HepG2 (cell line): Measurements from ENCODE around the gene LZTR1. TPM values are rescaled to one million over a fixed set of nuclear protein-coding genes. Genes with fewer than 3 reads are reported as not detected.
A peak's percentile ranks its signal among the peaks of the same experiment; 100 is the strongest.

ENCODE experiments used
- ATRX ChIP-seq: sonication (generic); formaldehyde crosslinking; IDR thresholded peaks from 2 replicates; pipeline ENCODE4 v1.4.0; 2020; ENCODE audit warnings: missing genetic modification reagents, borderline replicate concordance
- GATA4 ChIP-seq: sonication (generic); IDR thresholded peaks from 2 replicates; pipeline ENCODE4 v1.6.1; 2016; ENCODE audit warnings: antibody characterized with exemption, low read depth, borderline replicate concordance
- MXD4 ChIP-seq: IDR thresholded peaks from 2 replicates; pipeline ENCODE4 v1.6.1; 2016; ENCODE audit warnings: mild to moderate bottlenecking, missing biosample characterization, missing genetic modification reagents
- SAP130 ChIP-seq: IDR thresholded peaks from 2 replicates; pipeline ENCODE4 v1.6.1; 2016; ENCODE audit warnings: low read depth
- ZBTB20 ChIP-seq: sonication (generic); formaldehyde crosslinking; IDR thresholded peaks from 2 replicates; pipeline ENCODE4 v1.8.1; 2023; ENCODE audit warnings: missing genetic modification reagents, low read depth, mild to moderate bottlenecking, borderline replicate concordance
- ZNF12 ChIP-seq: sonication (generic); formaldehyde crosslinking; IDR thresholded peaks from 2 replicates; pipeline ENCODE4 v1.5.0; 2020; ENCODE audit warnings: missing genetic modification reagents
- ZNF3 ChIP-seq: IDR thresholded peaks from 2 replicates; pipeline ENCODE4 v1.7.0; 2017; ENCODE audit warnings: inconsistent platforms
- ZNF317 ChIP-seq: sonication (generic); formaldehyde crosslinking; IDR thresholded peaks from 2 replicates; pipeline ENCODE4 v1.5.0; 2020; ENCODE audit warnings: mild to moderate bottlenecking, missing genetic modification reagents
- ZNF569 ChIP-seq: sonication (generic); formaldehyde crosslinking; IDR thresholded peaks from 2 replicates; pipeline ENCODE4 v1.5.0; 2020; ENCODE audit warnings: mild to moderate bottlenecking, missing genetic modification reagents, moderate library complexity, borderline replicate concordance
- ZNF589 ChIP-seq: sonication (generic); formaldehyde crosslinking; conservative IDR thresholded peaks from 2 replicates; pipeline ENCODE4 v1.8.0; 2022; ENCODE audit warnings: mild to moderate bottlenecking, moderate library complexity, missing genetic modification reagents
- ZNF605 ChIP-seq: sonication (generic); formaldehyde crosslinking; IDR thresholded peaks from 2 replicates; pipeline ENCODE4 v1.8.0; 2022; ENCODE audit warnings: mild to moderate bottlenecking, missing genetic modification reagents
- ZNF780A ChIP-seq: sonication (generic); formaldehyde crosslinking; IDR thresholded peaks from 2 replicates; pipeline ENCODE4 v1.8.0; 2022; ENCODE audit warnings: mild to moderate bottlenecking, missing genetic modification reagents, moderate library complexity
- polyA plus RNA-seq, 8 experiments: library from polyadenylated mRNA; depleted of rRNA in 3 of 8; stranded (reverse) in 7 of 8; unstranded in 1 of 8; fragments of >200 nt; fragmentation: Illumina TruSeq in 4 of 8; extraction: Trizol in 4 of 8; gene quantifications; 2 replicates each; pipeline versions ENCODE4 v1.2.1 to v1.2.3, GENCODE V29; 2011 to 2016; ENCODE audit warnings: low read depth in 4 of 8, missing spikeins in 1 of 8, mixed read lengths in 1 of 8; ENCODE audit not compliant: insufficient read depth in 1 of 8
- total RNA-seq, 5 experiments: library from RNA; depleted of rRNA; stranded (reverse); fragments of >200 nt; fragmentation: Illumina TruSeq; extraction: Trizol; gene quantifications; 2 replicates each; pipeline ENCODE4 v1.2.3, GENCODE V29; 2016; ENCODE audit warnings: low read depth in 1 of 5
- TF ChIP-seq, protein P1 (sequence below): sonication (generic); formaldehyde crosslinking; IDR thresholded peaks from 2 replicates; pipeline ENCODE4 v1.4.0; 2020; ENCODE audit warnings: missing genetic modification reagents
- TF ChIP-seq, protein P2 (sequence below): IDR thresholded peaks from 2 replicates; pipeline ENCODE4 v1.6.1; 2016; ENCODE audit warnings: low read depth, missing genetic modification reagents, missing compliant biosample characterization
- TF ChIP-seq, protein P3 (sequence below): sonication (generic); formaldehyde crosslinking; IDR thresholded peaks from 2 replicates; pipeline ENCODE4 v1.4.0; 2020; ENCODE audit warnings: missing genetic modification reagents
- TF ChIP-seq, protein P4 (sequence below), 2 experiments: fragments of 450-650 bp in 1 of 2; sonication (generic) in 1 of 2; formaldehyde crosslinking; IDR thresholded peaks; 2 replicates each; pipeline versions ENCODE4 v1.5.0 to v1.8.0; 2020 to 2022; ENCODE audit warnings: mild to moderate bottlenecking in 1 of 2, missing genetic modification reagents in 1 of 2
- TF ChIP-seq, protein P5 (sequence below): sonication (generic); formaldehyde crosslinking; IDR thresholded peaks from 2 replicates; pipeline ENCODE4 v1.4.0; 2020; ENCODE audit warnings: missing genetic modification reagents

LZTR1 gene
- total and polyA plus RNA-seq, 2 of the 13 experiments (the other 11 are each of a cell fraction or from before 2014, with no cell fraction given): 21.8 to 22.4 TPM

DNA sequence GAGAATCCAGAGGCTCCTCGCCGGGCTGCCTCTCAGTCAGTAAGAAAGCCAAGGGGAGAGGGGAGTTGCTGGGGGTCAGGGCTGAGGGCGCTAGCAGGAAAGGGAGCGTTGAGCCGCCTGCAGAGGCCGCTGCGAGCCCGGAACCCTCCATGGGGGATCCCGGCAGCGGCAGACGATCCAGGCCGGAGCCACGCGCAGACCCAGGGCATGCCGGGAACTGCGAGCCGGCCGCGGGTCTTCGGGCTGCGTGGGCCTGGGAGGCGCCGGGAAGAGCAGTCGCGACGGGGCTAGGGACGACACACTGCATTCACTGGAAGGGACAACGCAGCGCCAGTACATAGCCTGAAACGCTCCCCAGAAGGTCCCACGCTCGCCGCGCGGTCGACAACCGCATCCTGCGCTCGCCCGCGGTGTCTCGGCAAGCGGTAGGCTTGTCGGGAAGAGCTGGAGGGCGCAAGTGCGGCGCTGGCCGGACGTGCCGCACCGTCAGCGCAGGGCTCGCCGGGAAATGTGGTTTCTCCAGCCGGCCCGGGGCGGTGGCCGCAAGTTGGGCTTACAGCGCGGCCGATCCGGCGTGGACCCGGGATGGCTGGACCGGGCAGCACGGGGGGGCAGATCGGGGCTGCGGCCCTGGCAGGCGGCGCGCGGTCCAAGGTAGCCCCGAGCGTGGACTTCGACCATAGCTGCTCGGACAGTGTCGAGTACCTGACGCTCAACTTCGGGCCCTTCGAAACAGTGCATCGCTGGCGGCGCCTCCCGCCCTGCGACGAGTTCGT lies at the start of gene LZTR1 (continued):
- TF ChIP-seq, protein P1, sequence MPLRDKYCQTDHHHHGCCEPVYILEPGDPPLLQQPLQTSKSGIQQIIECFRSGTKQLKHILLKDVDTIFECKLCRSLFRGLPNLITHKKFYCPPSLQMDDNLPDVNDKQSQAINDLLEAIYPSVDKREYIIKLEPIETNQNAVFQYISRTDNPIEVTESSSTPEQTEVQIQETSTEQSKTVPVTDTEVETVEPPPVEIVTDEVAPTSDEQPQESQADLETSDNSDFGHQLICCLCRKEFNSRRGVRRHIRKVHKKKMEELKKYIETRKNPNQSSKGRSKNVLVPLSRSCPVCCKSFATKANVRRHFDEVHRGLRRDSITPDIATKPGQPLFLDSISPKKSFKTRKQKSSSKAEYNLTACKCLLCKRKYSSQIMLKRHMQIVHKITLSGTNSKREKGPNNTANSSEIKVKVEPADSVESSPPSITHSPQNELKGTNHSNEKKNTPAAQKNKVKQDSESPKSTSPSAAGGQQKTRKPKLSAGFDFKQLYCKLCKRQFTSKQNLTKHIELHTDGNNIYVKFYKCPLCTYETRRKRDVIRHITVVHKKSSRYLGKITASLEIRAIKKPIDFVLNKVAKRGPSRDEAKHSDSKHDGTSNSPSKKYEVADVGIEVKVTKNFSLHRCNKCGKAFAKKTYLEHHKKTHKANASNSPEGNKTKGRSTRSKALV (CRISPR knock-in tag): peak; percentile 94
- TF ChIP-seq ATRX (CRISPR knock-in tag) (no peak), ZNF3 (CRISPR knock-in tag) (no peak), ZNF589 (no peak; the same call in 1 of the 2 replicates), GATA4 (0 out of 2 replicates have a peak, but pooled peaks have one; percentile 50), ZNF569 (no peak), ZNF12 (CRISPR knock-in tag) (0 out of 2 replicates have a peak, but pooled peaks have one; percentile 35), ZNF317 (peak; percentile 92), SAP130 (CRISPR knock-in tag) (peak; percentile 83), ZBTB20 (CRISPR knock-in tag) (peak; percentile 46; the same call in 1 of the 2 replicates), MXD4 (CRISPR knock-in tag) (peak; percentile 94), ZNF780A (CRISPR knock-in tag) (no peak), ZNF605 (CRISPR knock-in tag) (peak; percentile 93)
- TF ChIP-seq, protein P2, sequence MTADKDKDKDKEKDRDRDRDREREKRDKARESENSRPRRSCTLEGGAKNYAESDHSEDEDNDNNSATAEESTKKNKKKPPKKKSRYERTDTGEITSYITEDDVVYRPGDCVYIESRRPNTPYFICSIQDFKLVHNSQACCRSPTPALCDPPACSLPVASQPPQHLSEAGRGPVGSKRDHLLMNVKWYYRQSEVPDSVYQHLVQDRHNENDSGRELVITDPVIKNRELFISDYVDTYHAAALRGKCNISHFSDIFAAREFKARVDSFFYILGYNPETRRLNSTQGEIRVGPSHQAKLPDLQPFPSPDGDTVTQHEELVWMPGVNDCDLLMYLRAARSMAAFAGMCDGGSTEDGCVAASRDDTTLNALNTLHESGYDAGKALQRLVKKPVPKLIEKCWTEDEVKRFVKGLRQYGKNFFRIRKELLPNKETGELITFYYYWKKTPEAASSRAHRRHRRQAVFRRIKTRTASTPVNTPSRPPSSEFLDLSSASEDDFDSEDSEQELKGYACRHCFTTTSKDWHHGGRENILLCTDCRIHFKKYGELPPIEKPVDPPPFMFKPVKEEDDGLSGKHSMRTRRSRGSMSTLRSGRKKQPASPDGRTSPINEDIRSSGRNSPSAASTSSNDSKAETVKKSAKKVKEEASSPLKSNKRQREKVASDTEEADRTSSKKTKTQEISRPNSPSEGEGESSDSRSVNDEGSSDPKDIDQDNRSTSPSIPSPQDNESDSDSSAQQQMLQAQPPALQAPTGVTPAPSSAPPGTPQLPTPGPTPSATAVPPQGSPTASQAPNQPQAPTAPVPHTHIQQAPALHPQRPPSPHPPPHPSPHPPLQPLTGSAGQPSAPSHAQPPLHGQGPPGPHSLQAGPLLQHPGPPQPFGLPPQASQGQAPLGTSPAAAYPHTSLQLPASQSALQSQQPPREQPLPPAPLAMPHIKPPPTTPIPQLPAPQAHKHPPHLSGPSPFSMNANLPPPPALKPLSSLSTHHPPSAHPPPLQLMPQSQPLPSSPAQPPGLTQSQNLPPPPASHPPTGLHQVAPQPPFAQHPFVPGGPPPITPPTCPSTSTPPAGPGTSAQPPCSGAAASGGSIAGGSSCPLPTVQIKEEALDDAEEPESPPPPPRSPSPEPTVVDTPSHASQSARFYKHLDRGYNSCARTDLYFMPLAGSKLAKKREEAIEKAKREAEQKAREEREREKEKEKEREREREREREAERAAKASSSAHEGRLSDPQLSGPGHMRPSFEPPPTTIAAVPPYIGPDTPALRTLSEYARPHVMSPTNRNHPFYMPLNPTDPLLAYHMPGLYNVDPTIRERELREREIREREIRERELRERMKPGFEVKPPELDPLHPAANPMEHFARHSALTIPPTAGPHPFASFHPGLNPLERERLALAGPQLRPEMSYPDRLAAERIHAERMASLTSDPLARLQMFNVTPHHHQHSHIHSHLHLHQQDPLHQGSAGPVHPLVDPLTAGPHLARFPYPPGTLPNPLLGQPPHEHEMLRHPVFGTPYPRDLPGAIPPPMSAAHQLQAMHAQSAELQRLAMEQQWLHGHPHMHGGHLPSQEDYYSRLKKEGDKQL (CRISPR knock-in tag): peak; percentile 47
- TF ChIP-seq, protein P3, sequence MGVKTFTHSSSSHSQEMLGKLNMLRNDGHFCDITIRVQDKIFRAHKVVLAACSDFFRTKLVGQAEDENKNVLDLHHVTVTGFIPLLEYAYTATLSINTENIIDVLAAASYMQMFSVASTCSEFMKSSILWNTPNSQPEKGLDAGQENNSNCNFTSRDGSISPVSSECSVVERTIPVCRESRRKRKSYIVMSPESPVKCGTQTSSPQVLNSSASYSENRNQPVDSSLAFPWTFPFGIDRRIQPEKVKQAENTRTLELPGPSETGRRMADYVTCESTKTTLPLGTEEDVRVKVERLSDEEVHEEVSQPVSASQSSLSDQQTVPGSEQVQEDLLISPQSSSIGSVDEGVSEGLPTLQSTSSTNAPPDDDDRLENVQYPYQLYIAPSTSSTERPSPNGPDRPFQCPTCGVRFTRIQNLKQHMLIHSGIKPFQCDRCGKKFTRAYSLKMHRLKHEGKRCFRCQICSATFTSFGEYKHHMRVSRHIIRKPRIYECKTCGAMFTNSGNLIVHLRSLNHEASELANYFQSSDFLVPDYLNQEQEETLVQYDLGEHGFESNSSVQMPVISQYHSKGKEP (CRISPR knock-in tag): no peak; the same call in 1 of the 2 replicates
- TF ChIP-seq, protein P4, sequence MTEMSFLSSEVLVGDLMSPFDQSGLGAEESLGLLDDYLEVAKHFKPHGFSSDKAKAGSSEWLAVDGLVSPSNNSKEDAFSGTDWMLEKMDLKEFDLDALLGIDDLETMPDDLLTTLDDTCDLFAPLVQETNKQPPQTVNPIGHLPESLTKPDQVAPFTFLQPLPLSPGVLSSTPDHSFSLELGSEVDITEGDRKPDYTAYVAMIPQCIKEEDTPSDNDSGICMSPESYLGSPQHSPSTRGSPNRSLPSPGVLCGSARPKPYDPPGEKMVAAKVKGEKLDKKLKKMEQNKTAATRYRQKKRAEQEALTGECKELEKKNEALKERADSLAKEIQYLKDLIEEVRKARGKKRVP (CRISPR knock-in tag; IDR thresholded peaks at IDR 0.05): peak in 1 of 2 experiments; percentile 45; a peak in 1 of 4 replicates
- TF ChIP-seq, protein P5, sequence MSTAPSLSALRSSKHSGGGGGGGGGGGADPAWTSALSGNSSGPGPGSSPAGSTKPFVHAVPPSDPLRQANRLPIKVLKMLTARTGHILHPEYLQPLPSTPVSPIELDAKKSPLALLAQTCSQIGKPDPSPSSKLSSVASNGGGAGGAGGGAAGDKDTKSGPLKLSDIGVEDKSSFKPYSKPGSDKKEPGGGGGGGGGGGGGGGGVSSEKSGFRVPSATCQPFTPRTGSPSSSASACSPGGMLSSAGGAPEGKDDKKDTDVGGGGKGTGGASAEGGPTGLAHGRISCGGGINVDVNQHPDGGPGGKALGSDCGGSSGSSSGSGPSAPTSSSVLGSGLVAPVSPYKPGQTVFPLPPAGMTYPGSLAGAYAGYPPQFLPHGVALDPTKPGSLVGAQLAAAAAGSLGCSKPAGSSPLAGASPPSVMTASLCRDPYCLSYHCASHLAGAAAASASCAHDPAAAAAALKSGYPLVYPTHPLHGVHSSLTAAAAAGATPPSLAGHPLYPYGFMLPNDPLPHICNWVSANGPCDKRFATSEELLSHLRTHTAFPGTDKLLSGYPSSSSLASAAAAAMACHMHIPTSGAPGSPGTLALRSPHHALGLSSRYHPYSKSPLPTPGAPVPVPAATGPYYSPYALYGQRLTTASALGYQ (CRISPR knock-in tag): peak; percentile 92
